ENCODE data around the gene CHURC1. TPM values are rescaled to one million over a fixed set of nuclear protein-coding genes. Genes with fewer than 3 reads are reported as not detected.

Gene CHURC1
- total and polyA plus RNA-seq, 2 experiments from 2014 or later, result 28.9 to 107 TPM

DNA sequence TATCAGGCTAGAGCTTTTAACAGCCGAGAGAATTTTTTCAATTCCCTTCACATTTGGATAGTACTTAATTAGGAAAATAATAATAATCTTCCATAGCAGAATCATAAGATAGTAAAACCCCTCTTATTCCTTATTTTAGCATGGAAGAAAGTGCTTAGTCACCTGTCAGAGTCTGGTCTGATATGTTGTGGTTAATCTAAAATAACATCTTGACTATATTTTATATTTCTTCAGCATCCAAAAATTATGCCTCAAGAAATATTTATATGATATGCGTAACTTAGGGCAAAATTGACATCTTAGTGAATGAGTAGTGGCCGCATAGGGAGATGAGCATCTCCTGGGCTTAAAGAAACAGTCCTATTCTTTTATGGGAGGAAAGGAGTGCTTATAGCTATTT is 12.8 kb downstream of the CHURC1 start:
- DNase-seq (ENCODE audit: low read depth in 1 of 2, low spot score in 1 of 2), result no peak
- H3K27ac ChIP-seq, result peak overlapping the region; percentile 82
- TF ChIP-seq, protein P1, sequence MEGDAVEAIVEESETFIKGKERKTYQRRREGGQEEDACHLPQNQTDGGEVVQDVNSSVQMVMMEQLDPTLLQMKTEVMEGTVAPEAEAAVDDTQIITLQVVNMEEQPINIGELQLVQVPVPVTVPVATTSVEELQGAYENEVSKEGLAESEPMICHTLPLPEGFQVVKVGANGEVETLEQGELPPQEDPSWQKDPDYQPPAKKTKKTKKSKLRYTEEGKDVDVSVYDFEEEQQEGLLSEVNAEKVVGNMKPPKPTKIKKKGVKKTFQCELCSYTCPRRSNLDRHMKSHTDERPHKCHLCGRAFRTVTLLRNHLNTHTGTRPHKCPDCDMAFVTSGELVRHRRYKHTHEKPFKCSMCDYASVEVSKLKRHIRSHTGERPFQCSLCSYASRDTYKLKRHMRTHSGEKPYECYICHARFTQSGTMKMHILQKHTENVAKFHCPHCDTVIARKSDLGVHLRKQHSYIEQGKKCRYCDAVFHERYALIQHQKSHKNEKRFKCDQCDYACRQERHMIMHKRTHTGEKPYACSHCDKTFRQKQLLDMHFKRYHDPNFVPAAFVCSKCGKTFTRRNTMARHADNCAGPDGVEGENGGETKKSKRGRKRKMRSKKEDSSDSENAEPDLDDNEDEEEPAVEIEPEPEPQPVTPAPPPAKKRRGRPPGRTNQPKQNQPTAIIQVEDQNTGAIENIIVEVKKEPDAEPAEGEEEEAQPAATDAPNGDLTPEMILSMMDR (IDR thresholded peaks at IDR 0.05; ENCODE audit: low read depth, low read length), result no peak
- H3K36me3 ChIP-seq, result peaks cover 33% of the 10 kb centered on the region
- no peaks in the 10 kb centered on the region for H3K27me3 ChIP-seq
- no peaks in the 10 kb centered on the region for H3K9me3 ChIP-seq (ENCODE audit: low read depth)
- peaks cover 6% of the 10 kb centered on the region for H3K4me1 ChIP-seq (ENCODE audit: low read depth)
- no peak overlapping the region for H3K4me3 ChIP-seq

- Histone ChIP-seq H3K9me3 (ENCODE audit: low read depth) (no peaks in the 10 kb centered on the region), H3K27me3 (no peaks in the 10 kb centered on the region), H3K4me3 (no peak overlapping the region), H3K36me3 (peaks cover 45% of the 10 kb centered on the region), H3K27ac (no peak overlapping the region), H3K4me1 (ENCODE audit: low read depth) (peaks cover 6% of the 10 kb centered on the region)
- TF ChIP-seq, protein P1 (IDR thresholded peaks at IDR 0.05; ENCODE audit: low read depth, low read length), result no peak
- no peak for DNase-seq (ENCODE audit: low read depth in 1 of 2, low spot score in 1 of 2)
Measured at GRCh38 chr14:64928239-64929013, 14.2 kb downstream of the CHURC1 start.

- H3K4me1 ChIP-seq (ENCODE audit: low read depth), result peaks cover 6% of the 10 kb centered on the region
- DNase-seq (ENCODE audit: low read depth in 1 of 2, low spot score in 1 of 2), result no peak
- H3K27ac ChIP-seq, result no peak overlapping the region
- H3K4me3 ChIP-seq, result no peak overlapping the region
- no peaks in the 10 kb centered on the region for H3K27me3 ChIP-seq
- TF ChIP-seq, protein P1 (IDR thresholded peaks at IDR 0.05; ENCODE audit: low read depth, low read length), result no peak
- no peaks in the 10 kb centered on the region for H3K9me3 ChIP-seq (ENCODE audit: low read depth)
- peaks cover 44% of the 10 kb centered on the region for H3K36me3 ChIP-seq
Measured at GRCh38 chr14:64929014-64929359, 14.7 kb downstream of the CHURC1 start.

DNA sequence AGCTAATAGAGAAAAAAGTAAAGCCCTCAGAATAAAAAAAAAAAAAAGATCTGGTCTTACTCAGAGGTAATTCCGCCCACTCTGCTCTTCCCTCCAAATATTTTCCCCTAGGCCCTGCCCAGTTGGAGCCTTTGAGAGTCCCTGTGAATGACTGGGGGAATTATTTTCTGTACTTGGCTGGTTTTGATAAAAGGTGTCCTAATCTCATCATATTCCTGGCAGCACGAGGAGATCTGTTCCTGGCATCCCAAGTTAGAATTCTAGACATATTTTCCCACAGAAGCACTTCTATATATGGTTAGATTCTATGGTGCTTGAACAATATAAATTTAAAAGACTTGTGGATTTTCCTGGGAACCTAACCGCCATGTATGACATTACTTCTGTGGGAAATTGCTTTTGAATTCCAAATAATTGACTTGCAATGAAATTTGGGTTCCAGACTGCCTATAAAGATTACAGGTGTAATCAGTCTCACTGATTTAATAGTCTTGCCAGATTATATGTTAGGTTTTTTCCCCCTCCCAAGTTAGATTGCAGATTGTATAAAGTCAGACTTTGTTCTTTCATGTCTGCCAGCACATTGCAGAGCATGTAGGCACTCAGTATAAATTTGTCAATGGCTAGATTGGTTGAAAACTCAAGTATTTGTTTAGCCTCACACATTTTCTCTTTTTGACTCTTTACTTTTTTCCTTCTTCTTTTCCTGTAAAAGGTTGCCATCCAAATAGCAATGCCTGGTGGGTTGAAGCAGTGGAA is 16.0 kb downstream of the CHURC1 start:
- DNase-seq (ENCODE audit: low read depth in 1 of 2, low spot score in 1 of 2), result peak in 1 of 2 donors; percentile 40
- peaks cover 35% of the 10 kb centered on the region for H3K36me3 ChIP-seq
- peaks cover 6% of the 10 kb centered on the region for H3K4me1 ChIP-seq (ENCODE audit: low read depth)
- no peak overlapping the region for H3K4me3 ChIP-seq
- H3K9me3 ChIP-seq (ENCODE audit: low read depth), result no peaks in the 10 kb centered on the region
- H3K27me3 ChIP-seq, result no peaks in the 10 kb centered on the region
- TF ChIP-seq, protein P1 (IDR thresholded peaks at IDR 0.05; ENCODE audit: low read depth, low read length), result no peak
- H3K27ac ChIP-seq, result peak overlapping the region; percentile 5

DNA sequence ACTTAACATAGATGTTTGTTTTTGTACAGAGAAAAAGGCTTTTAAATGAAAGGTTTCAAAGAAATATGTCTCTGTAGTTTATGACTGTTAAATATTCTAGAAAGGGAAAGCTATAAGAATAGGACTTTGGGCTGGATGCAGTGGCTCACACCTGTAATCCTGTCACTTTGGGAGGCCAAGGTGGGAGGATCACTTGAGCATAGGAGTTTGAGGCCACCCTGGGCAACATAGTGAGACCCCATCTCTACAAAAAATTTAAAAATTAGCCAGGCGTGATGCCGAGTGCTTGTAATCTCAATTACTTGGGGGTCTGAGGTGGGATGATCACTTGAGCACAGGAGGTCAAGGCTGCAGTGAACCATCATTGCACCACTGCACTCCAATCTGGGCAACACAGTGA is 16.9 kb downstream of the CHURC1 start:
- Histone ChIP-seq H3K4me3 (no peak overlapping the region), H3K9me3 (ENCODE audit: low read depth) (no peaks in the 10 kb centered on the region), H3K27ac (no peak overlapping the region), H3K36me3 (peaks cover 35% of the 10 kb centered on the region), H3K27me3 (no peaks in the 10 kb centered on the region), H3K4me1 (ENCODE audit: low read depth) (peaks cover 6% of the 10 kb centered on the region)
- no peak for DNase-seq (ENCODE audit: low read depth in 1 of 2, low spot score in 1 of 2)
- TF ChIP-seq, protein P1 (IDR thresholded peaks at IDR 0.05; ENCODE audit: low read depth, low read length), result no peak

Measured in cardiac muscle cell (in vitro differentiated cells and primary cell).